ENCODE measurements around the gene GON4L.
"Not testable (repeated sequence)": the region's sequence is repeated elsewhere in the genome, so short reads cannot be mapped to it uniquely, and the experiment has no call there.

GON4L gene

GRCh38 chr1:155827450-155827849, 29.6 kb downstream of the GON4L start:
- no peak for DNase-seq

- DNase-seq: no peak
These were observed 40.7 kb downstream of the GON4L start for GRCh38 chr1:155816351-155816750.

GRCh38 chr1:155813672-155814071, 43.3 kb downstream of the GON4L start:
- DNase-seq: no peak

GRCh38 chr1:155812878-155813277, 44.1 kb downstream of the GON4L start:
- no peak for DNase-seq

GRCh38 chr1:155809088-155809487, 47.9 kb downstream of the GON4L start:
- DNase-seq: no peak

- no peak for DNase-seq
These were observed 55.9 kb downstream of the GON4L start for GRCh38 chr1:155801149-155801548.

GRCh38 chr1:155795618-155796017, 61.4 kb downstream of the GON4L start:
- DNase-seq: not testable (repeated sequence)

- DNase-seq: no peak
These were observed 62.3 kb downstream of the GON4L start for GRCh38 chr1:155794605-155795245.

- DNase-seq: no peak
These were observed 63.8 kb downstream of the GON4L start for GRCh38 chr1:155793213-155793612.

- no peak for DNase-seq
These were observed 79.4 kb downstream of the GON4L start for GRCh38 chr1:155777582-155777981.

- DNase-seq: peak; percentile 10
These were observed 80.6 kb downstream of the GON4L start for GRCh38 chr1:155776414-155776813.

GRCh38 chr1:155773221-155773620, 83.8 kb downstream of the GON4L start:
- DNase-seq: no peak

GRCh38 chr1:155769257-155769656, 87.8 kb downstream of the GON4L start:
- no peak for DNase-seq

- DNase-seq: not testable (repeated sequence)
These were observed 89.5 kb downstream of the GON4L start for GRCh38 chr1:155767399-155767989.

- DNase-seq: not testable (repeated sequence)
These were observed 93.0 kb downstream of the GON4L start for GRCh38 chr1:155763989-155764388.

- DNase-seq: not testable (repeated sequence)
These were observed 93.8 kb downstream of the GON4L start for GRCh38 chr1:155763090-155763815.

- no peak for DNase-seq
These were observed 95.1 kb downstream of the GON4L start for GRCh38 chr1:155761736-155762405.

- DNase-seq: no peak
These were observed 96.1 kb downstream of the GON4L start for GRCh38 chr1:155760751-155761475.

GRCh38 chr1:155759966-155760630, 96.9 kb downstream of the GON4L start:
- no peak for DNase-seq

- not testable (repeated sequence) for DNase-seq
These were observed 98.0 kb downstream of the GON4L start for GRCh38 chr1:155759017-155759416.

- not testable (repeated sequence) for DNase-seq
These were observed 108.9 kb downstream of the GON4L start for GRCh38 chr1:155748141-155748540.

- DNase-seq: not testable (repeated sequence)
These were observed 109.4 kb downstream of the GON4L start for GRCh38 chr1:155747586-155747985.

Measured in activated CD4-positive, alpha-beta T cell treated with anti-CD3 and anti-CD28 coated beads, Interleukin-2, amount 50 U/mL, for 16 hours (primary cell).